Neural cell (in vitro differentiated cells): ENCODE measurements around the gene SETX. TPM values are rescaled to one million over a fixed set of nuclear protein-coding genes. Genes with fewer than 3 reads are reported as not detected.

Source experiments
- H2AFZ ChIP-seq: fragments of 200-600, 300-800 bp; sonication (generic), shearing (Covaris generic); 2 replicates; pipeline ENCODE4 v1.6.0; 2014; ENCODE audit warnings: low read depth, mild to moderate bottlenecking, antibody characterized with exemption, low read length, moderate library complexity
- H3F3A ChIP-seq: fragments of 200-600 bp; shearing (Covaris generic); 2 replicates; pipeline ENCODE4 v1.6.1; 2016; ENCODE audit warnings: mild to moderate bottlenecking, moderate library complexity, mixed read lengths, antibody characterized with exemption, low read length; ENCODE audit not compliant: insufficient read depth, poor library complexity, severe bottlenecking
- H3K27ac ChIP-seq: fragments of 200-600, 300-800 bp; sonication (generic), shearing (Covaris generic); 2 replicates; pipeline ENCODE4 v1.5.1; 2014; ENCODE audit warnings: mild to moderate bottlenecking, low read length, moderate library complexity
- H3K27me3 ChIP-seq: fragments of 300-800, 200-600 bp; sonication (generic), shearing (Covaris generic); 2 replicates; pipeline ENCODE4 v1.6.0; 2014; ENCODE audit warnings: mild to moderate bottlenecking, low read depth, low read length, moderate library complexity; ENCODE audit not compliant: insufficient read depth
- H3K36me3 ChIP-seq: fragments of 300-800, 200-600 bp; sonication (generic), shearing (Covaris generic); 2 replicates; pipeline ENCODE4 v1.5.1; 2014; ENCODE audit warnings: mild to moderate bottlenecking, antibody characterized with exemption, low read length, moderate library complexity; ENCODE audit not compliant: insufficient read depth
- H3K4me2 ChIP-seq: fragments of 300-800, 200-600 bp; sonication (generic), shearing (Covaris generic); 2 replicates; pipeline ENCODE4 v1.6.0; 2014; ENCODE audit warnings: mild to moderate bottlenecking, low read length
- H3K4me3 ChIP-seq: fragments of 300-800, 200-600 bp; sonication (generic), shearing (Covaris generic); 2 replicates; pipeline ENCODE4 v1.5.1; 2014; ENCODE audit warnings: mild to moderate bottlenecking, low read length, moderate library complexity
- H3K79me2 ChIP-seq: fragments of 200-600 bp; shearing (Covaris generic); replicated peaks from 2 replicates; pipeline ENCODE4 v1.6.0; 2014; ENCODE audit warnings: mild to moderate bottlenecking, low read length, moderate library complexity; ENCODE audit not compliant: insufficient read depth
- H3K9ac ChIP-seq: fragments of 300-800, 200-600 bp; sonication (generic), shearing (Covaris generic); 2 replicates; pipeline ENCODE4 v1.6.1; 2016; ENCODE audit warnings: mild to moderate bottlenecking, low read length, mixed read lengths
- H3K9me2 ChIP-seq: fragments of 200-600 bp; shearing (Covaris generic); 2 replicates; pipeline ENCODE4 v1.6.1; 2016; ENCODE audit warnings: mild to moderate bottlenecking, low read length, mixed read lengths; ENCODE audit not compliant: insufficient read depth
- H3K9me3 ChIP-seq: fragments of 200-600, 300-800 bp; sonication (generic), shearing (Covaris generic); 2 replicates; pipeline ENCODE4 v1.6.1; 2016; ENCODE audit warnings: mild to moderate bottlenecking, mixed run types, low read length, moderate library complexity, mixed read lengths
- H4K20me1 ChIP-seq: fragments of 200-600 bp; shearing (Covaris generic); 2 replicates; pipeline ENCODE4 v1.6.1; 2016; ENCODE audit warnings: mild to moderate bottlenecking, mixed run types; ENCODE audit not compliant: insufficient read depth
- CTCF ChIP-seq: fragments of 450-650 bp; IDR thresholded peaks from 2 replicates; pipeline ENCODE4 v1.5.1; 2014; ENCODE audit warnings: antibody characterized with exemption, mild to moderate bottlenecking, moderate library complexity; ENCODE audit not compliant: poor library complexity, severe bottlenecking
- EP300 ChIP-seq: fragments of 450-650 bp; conservative IDR thresholded peaks from 2 replicates; pipeline ENCODE4 v1.6.1; 2014; ENCODE audit warnings: antibody characterized with exemption, mild to moderate bottlenecking, moderate library complexity; ENCODE audit not compliant: poor library complexity, severe bottlenecking
- EZH2 ChIP-seq: fragments of 200-600, 300-800 bp; shearing (Covaris generic), sonication (generic); IDR thresholded peaks from 2 replicates; pipeline ENCODE4 v1.6.1; 2014; ENCODE audit warnings: antibody characterized with exemption, low read length, borderline replicate concordance, mild to moderate bottlenecking; ENCODE audit not compliant: insufficient read depth, poor library complexity, severe bottlenecking
- MXI1 ChIP-seq: fragments of 450-650 bp; conservative IDR thresholded peaks from 2 replicates; pipeline ENCODE4 v1.6.1; 2014; ENCODE audit warnings: antibody characterized with exemption, mild to moderate bottlenecking; ENCODE audit not compliant: poor library complexity, severe bottlenecking
- POLR2AphosphoS5 ChIP-seq: IDR thresholded peaks from 2 replicates; pipeline ENCODE4 v1.6.1; 2012
- RAD21 ChIP-seq: fragments of 450-650 bp; conservative IDR thresholded peaks from 2 replicates; pipeline ENCODE4 v1.6.1; 2014; ENCODE audit warnings: antibody characterized with exemption, mild to moderate bottlenecking, moderate library complexity
- REST ChIP-seq: IDR thresholded peaks from 2 replicates; pipeline ENCODE4 v1.6.1; 2012; ENCODE audit warnings: borderline replicate concordance
- SMC3 ChIP-seq: fragments of 450-650 bp; conservative IDR thresholded peaks from 2 replicates; pipeline ENCODE4 v1.6.1; 2014; ENCODE audit warnings: antibody characterized with exemption, mild to moderate bottlenecking, moderate library complexity; ENCODE audit not compliant: poor library complexity
- TAF1 ChIP-seq: IDR thresholded peaks from 2 replicates; pipeline ENCODE4 v1.6.1; 2012; ENCODE audit warnings: low read depth
- polyA plus RNA-seq: library from polyadenylated mRNA; depleted of rRNA; stranded (reverse); fragments of >200 nt; gene quantifications from 2 replicates; pipeline ENCODE4 v1.2.3, GENCODE V29; 2014

The SETX gene
- polyA plus RNA-seq, 1 donor from 2014 or later = 32.0 TPM

GRCh38 chr9:132333556-132333955, 21.2 kb downstream of the SETX start:
- no peaks in the 10 kb centered on the region for H3F3A ChIP-seq
- peaks cover 45% of the 10 kb centered on the region for H3K36me3 ChIP-seq
- no peak overlapping the region for H3K9ac ChIP-seq
- H4K20me1 ChIP-seq = no peaks in the 10 kb centered on the region
- no peaks in the 10 kb centered on the region for H3K9me2 ChIP-seq
- no peak overlapping the region for H3K4me2 ChIP-seq
- no peak overlapping the region for H3K4me3 ChIP-seq
- no peaks in the 10 kb centered on the region for H3K9me3 ChIP-seq
- H3K27ac ChIP-seq = no peak overlapping the region
- TF ChIP-seq MXI1 = no peak
- no peak for TF ChIP-seq TAF1
- TF ChIP-seq SMC3 = no peak
- no peak for TF ChIP-seq EZH2
- no peak for TF ChIP-seq EP300
- TF ChIP-seq CTCF = no peak
- TF ChIP-seq REST = no peak
- TF ChIP-seq POLR2AphosphoS5 = no peak
- no peaks in the 10 kb centered on the region for H3K27me3 ChIP-seq
- H2AFZ ChIP-seq = no peak overlapping the region
- H3K79me2 ChIP-seq = no peaks in the 10 kb centered on the region

GRCh38 chr9:132328580-132328979, 26.2 kb downstream of the SETX start:
- H3F3A ChIP-seq = no peaks in the 10 kb centered on the region
- no peak overlapping the region for H3K4me2 ChIP-seq
- H2AFZ ChIP-seq = no peak overlapping the region
- no peaks in the 10 kb centered on the region for H4K20me1 ChIP-seq
- no peaks in the 10 kb centered on the region for H3K79me2 ChIP-seq
- H3K4me3 ChIP-seq = no peak overlapping the region
- no peak overlapping the region for H3K27ac ChIP-seq
- no peaks in the 10 kb centered on the region for H3K27me3 ChIP-seq
- H3K9me2 ChIP-seq = no peaks in the 10 kb centered on the region
- H3K36me3 ChIP-seq = peaks cover 52% of the 10 kb centered on the region
- no peak overlapping the region for H3K9ac ChIP-seq
- TF ChIP-seq SMC3 (no peak), EP300 (no peak), RAD21 (no peak), POLR2AphosphoS5 (no peak), TAF1 (no peak), REST (no peak), CTCF (no peak), MXI1 (no peak), EZH2 (no peak)
- no peaks in the 10 kb centered on the region for H3K9me3 ChIP-seq
